ENCODE measurements around the gene HACD2.

Gene HACD2

GRCh38 chr3:123446210-123446609, 138.6 kb downstream of the HACD2 start:
- H3K36me3 ChIP-seq (ENCODE audit: insufficient read depth, low read length), result no peaks in the 10 kb centered on the region
- H4K20me1 ChIP-seq (ENCODE audit: insufficient read depth, low read length, poor library complexity, severe bottlenecking), result no peaks in the 10 kb centered on the region
- no peaks in the 10 kb centered on the region for H3K27me3 ChIP-seq (ENCODE audit: insufficient read depth, low read length, poor library complexity, severe bottlenecking)
- H3K4me3 ChIP-seq (ENCODE audit: low read length, poor library complexity, severe bottlenecking), result no peak overlapping the region
- H3K4me2 ChIP-seq (ENCODE audit: low read depth, low read length, poor library complexity, severe bottlenecking), result no peak overlapping the region
- H3K9me2 ChIP-seq (replicated peaks; ENCODE audit: low read depth, low read length), result no peaks in the 10 kb centered on the region
- no peak overlapping the region for H3K9ac ChIP-seq (ENCODE audit: low read depth, low read length, poor library complexity, severe bottlenecking)
- no peaks in the 10 kb centered on the region for H3K79me2 ChIP-seq (ENCODE audit: insufficient read depth, low read length)
- H3K9me3 ChIP-seq (ENCODE audit: insufficient read depth, low read depth, low read length), result no peaks in the 10 kb centered on the region
- H2AFZ ChIP-seq (ENCODE audit: low read length), result no peak overlapping the region
- H3K4me1 ChIP-seq (ENCODE audit: insufficient read depth, low read length, poor library complexity, severe bottlenecking), result no peaks in the 10 kb centered on the region
- no peak for TF ChIP-seq CTCF (conservative IDR thresholded peaks at IDR 0.05; ENCODE audit: low read length)
- no peak for TF ChIP-seq EZH2phosphoT487 (IDR thresholded peaks at IDR 0.05; ENCODE audit: borderline replicate concordance)
- no peaks in the 10 kb centered on the region for H3F3A ChIP-seq (ENCODE audit: low read depth)

GRCh38 chr3:123445702-123446101, 139.2 kb downstream of the HACD2 start:
- Histone ChIP-seq H4K20me1 (ENCODE audit: insufficient read depth, low read length, poor library complexity, severe bottlenecking) (no peaks in the 10 kb centered on the region), H3K4me3 (ENCODE audit: low read length, poor library complexity, severe bottlenecking) (no peak overlapping the region), H3K9me3 (ENCODE audit: insufficient read depth, low read depth, low read length) (no peaks in the 10 kb centered on the region), H3F3A (ENCODE audit: low read depth) (no peaks in the 10 kb centered on the region), H2AFZ (ENCODE audit: low read length) (no peak overlapping the region), H3K4me2 (ENCODE audit: low read depth, low read length, poor library complexity, severe bottlenecking) (no peak overlapping the region), H3K9me2 (replicated peaks; ENCODE audit: low read depth, low read length) (no peaks in the 10 kb centered on the region), H3K9ac (ENCODE audit: low read depth, low read length, poor library complexity, severe bottlenecking) (no peak overlapping the region), H3K4me1 (ENCODE audit: insufficient read depth, low read length, poor library complexity, severe bottlenecking) (no peaks in the 10 kb centered on the region), H3K36me3 (ENCODE audit: insufficient read depth, low read length) (no peaks in the 10 kb centered on the region), H3K27me3 (ENCODE audit: insufficient read depth, low read length, poor library complexity, severe bottlenecking) (no peaks in the 10 kb centered on the region), H3K79me2 (ENCODE audit: insufficient read depth, low read length) (no peaks in the 10 kb centered on the region)
- TF ChIP-seq EZH2phosphoT487 (IDR thresholded peaks at IDR 0.05; ENCODE audit: borderline replicate concordance) (no peak), CTCF (conservative IDR thresholded peaks at IDR 0.05; ENCODE audit: low read length) (no peak)

- no peak overlapping the region for H3K4me3 ChIP-seq (ENCODE audit: low read length, poor library complexity, severe bottlenecking)
- no peaks in the 10 kb centered on the region for H3K36me3 ChIP-seq (ENCODE audit: insufficient read depth, low read length)
- H3K9me3 ChIP-seq (ENCODE audit: insufficient read depth, low read depth, low read length), result no peaks in the 10 kb centered on the region
- TF ChIP-seq EZH2phosphoT487 (IDR thresholded peaks at IDR 0.05; ENCODE audit: borderline replicate concordance) (no peak), CTCF (conservative IDR thresholded peaks at IDR 0.05; ENCODE audit: low read length) (no peak)
- H3K9ac ChIP-seq (ENCODE audit: low read depth, low read length, poor library complexity, severe bottlenecking), result no peak overlapping the region
- no peak overlapping the region for H2AFZ ChIP-seq (ENCODE audit: low read length)
- H3K9me2 ChIP-seq (replicated peaks; ENCODE audit: low read depth, low read length), result no peaks in the 10 kb centered on the region
- no peaks in the 10 kb centered on the region for H3K27me3 ChIP-seq (ENCODE audit: insufficient read depth, low read length, poor library complexity, severe bottlenecking)
- no peaks in the 10 kb centered on the region for H3K79me2 ChIP-seq (ENCODE audit: insufficient read depth, low read length)
- no peak overlapping the region for H3K4me2 ChIP-seq (ENCODE audit: low read depth, low read length, poor library complexity, severe bottlenecking)
- no peaks in the 10 kb centered on the region for H3F3A ChIP-seq (ENCODE audit: low read depth)
- no peaks in the 10 kb centered on the region for H3K4me1 ChIP-seq (ENCODE audit: insufficient read depth, low read length, poor library complexity, severe bottlenecking)
- no peaks in the 10 kb centered on the region for H4K20me1 ChIP-seq (ENCODE audit: insufficient read depth, low read length, poor library complexity, severe bottlenecking)
Measured at GRCh38 chr3:123444744-123445143, 140.1 kb downstream of the HACD2 start.
